GM10847 (cell line): ENCODE results near the gene DCUN1D4.

ENCODE experiments used
- POLR2A ChIP-seq: IDR thresholded peaks from 2 replicates; pipeline ENCODE4 v1.6.1; 2011; ENCODE audit not compliant: insufficient read length; ENCODE audit errors: extremely low read depth

The DCUN1D4 gene

DNA sequence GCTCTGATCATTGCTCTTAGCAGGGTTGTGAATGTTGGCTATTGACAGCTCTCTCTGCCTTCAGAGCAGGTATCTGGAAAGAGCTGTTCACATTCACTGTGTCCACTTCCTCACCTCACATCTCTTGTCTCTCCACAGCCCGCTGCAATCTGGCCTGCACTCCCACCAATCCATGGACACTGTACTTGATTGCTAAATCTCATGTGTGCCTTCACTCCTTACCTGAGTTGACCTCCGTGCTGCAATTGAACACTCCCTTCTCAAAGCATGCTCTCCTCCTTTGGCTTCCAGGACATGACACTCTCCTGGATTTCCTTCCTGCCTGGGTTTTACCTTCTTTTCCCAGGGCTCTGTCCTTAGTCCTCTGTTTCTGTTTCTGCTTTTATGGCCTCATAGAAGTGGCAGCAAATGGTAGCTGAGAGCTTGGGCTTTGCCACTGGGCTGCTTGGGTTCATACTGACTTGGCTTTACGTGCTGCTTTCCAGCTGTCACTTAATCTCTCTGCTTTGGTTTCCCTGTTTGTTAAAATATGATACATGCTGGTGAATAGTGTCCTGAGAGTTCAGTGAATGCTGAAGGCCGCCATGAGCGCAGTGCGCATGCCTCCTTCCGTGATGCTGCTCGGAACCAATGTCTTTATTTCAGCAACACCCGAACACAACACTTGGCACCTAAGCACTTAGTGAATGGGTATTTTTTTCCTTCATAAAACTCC is 29.5 kb downstream of the DCUN1D4 start:
- TF ChIP-seq POLR2A: no peak

DNA sequence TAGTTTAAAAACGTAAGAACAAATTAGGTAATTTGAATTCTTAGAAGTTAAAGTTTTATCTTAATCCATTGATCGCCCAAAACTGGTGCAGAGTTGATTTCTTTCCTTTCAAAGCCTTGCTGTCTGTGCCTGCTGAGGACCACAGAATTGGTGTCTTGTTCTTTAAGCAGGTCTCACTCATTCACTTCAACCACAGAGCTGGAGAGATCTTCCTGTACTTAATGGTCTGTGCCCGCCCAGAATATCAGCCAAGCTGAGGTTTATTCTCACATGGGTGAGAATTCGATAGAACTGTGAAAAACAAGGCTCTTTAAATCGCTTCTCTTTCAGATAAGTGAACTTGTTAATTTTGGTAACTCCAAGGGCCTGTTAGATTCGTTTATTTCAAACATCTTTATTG is 31.6 kb downstream of the DCUN1D4 start:
- TF ChIP-seq POLR2A: no peak

DNA sequence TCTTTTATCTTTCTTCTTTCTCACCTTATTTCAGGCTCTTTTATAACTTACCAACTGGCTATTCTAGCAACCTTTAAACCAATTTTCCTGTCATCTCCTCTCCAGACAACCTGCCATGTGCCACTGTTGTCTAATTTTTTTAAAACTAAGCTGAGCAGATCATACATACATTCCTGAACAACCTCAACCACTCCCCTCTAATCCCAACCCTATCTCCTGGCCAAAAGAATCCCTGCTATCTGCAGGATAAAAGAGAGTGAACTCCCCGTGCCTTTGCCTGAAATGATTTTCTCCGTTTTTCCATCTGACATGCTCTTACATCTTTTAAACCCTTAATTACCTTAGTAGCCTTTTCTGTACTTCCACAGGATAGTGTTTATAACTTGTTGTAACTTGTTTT is 35.5 kb downstream of the DCUN1D4 start:
- TF ChIP-seq POLR2A: no peak

- no peak for TF ChIP-seq POLR2A
These were observed 37.3 kb downstream of the DCUN1D4 start for GRCh38 chr4:51880016-51880915.

DNA sequence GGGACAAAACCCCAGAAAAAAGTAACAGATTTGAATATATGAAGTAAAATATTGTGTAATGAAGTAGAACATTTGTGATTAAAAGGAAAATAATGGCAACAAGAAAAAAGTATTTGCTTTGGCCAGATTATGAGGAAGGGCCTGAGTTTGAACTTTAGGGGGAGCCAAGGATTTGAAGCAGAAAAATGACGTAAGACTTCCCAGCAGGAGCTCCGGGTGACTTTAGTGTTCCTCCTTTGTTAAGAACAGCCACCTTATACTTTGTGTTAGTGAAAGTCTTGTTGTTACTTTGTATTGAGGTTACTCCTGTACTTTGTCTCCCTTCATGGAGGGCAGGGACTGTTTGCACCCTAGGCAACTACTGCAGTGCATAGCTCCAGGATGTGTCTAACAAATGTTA is 41.1 kb downstream of the DCUN1D4 start:
- no peak for TF ChIP-seq POLR2A

DNA sequence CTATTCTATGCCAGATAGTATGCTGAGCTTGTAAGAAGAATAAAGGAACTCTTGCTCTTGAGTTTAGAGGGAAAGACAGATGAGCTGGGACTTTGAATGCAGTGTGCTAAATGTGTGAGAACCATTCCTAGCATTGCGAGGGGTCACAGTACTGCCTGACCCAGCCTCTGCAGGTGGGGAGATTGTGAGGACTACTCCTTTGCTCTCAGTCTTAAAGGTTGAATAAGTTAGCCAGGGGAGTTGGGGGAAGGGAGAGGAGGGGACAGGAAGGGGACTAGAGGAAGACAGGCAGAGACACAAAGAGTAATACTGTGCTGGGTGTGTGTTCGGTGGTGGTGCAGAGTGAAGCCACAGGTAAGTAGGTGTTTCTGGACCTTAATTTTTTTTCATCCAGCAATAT is 41.7 kb downstream of the DCUN1D4 start:
- TF ChIP-seq POLR2A: no peak

DNA sequence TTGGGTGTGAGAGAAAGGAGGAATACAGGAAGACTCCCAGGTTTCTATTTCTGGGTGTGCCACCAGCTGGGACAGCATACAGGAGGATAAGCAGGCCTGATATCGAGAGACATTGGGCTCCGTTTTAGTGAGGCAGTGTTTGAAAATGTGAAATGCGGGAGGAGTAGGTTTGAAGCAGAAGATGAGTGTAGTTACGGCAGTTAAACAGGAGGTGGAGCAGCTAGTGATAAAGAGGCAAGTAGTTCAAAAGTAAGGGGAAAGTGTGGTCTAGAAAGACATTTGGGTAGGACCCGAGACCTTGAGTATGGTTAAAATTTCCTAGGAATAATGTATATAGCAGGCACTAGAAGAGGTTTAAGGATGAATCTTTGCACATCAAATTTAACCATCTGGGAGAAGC is 42.4 kb downstream of the DCUN1D4 start:
- TF ChIP-seq POLR2A: no peak

DNA sequence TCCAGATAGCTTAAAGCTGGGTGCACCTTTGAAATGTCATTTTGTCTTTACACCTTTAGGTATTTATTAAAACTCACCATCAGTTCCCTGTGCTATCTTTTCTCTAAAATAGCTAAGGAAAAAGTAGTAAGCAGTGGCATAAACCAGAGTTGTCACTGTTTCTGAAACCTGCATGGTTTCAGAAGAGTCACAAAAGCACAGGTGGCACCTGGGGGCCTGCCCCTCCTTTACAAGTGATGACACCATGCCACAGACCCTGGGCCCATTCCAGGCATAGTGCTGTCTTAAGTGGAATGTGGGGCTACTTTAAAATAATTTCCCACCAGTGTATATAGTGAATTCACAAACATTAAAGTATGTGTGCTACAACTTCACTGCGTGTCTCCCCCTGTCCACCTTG is 47.8 kb downstream of the DCUN1D4 start:
- TF ChIP-seq POLR2A: no peak

DNA sequence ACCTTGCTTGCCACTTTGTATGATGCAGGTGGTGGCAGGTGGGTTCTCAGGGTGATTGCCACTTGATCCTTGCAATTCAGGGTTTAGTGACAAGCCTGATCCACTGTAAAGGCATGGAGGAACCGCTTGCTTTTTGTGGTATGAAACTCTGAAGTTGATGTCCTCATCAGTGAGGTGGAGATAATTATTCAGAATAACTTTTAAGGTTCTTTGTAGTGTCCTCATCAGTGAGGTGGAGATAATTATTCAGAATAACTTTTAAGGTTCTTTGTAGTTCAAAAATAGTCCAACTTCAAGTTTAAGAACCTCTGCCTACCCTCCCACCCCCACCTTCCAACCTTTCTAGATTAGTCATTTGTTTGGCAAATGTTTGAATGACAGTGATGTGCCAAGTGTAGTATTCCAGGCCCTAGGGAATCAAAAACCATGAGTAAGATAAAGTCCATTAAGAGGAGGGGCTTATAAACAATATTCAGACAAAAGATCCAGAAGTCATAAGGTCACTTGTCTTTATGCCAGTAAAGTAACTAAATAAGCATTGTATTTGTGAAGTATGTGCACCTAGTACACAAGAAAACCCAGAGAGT is 51.2 kb downstream of the DCUN1D4 start:
- no peak for TF ChIP-seq POLR2A

GRCh38 chr4:51895158-51895557 is 52.2 kb downstream of the DCUN1D4 start:
- TF ChIP-seq POLR2A: no peak

- TF ChIP-seq POLR2A: no peak
These were observed 53.0 kb downstream of the DCUN1D4 start for GRCh38 chr4:51895816-51896408.

GRCh38 chr4:51901363-51901762 is 58.4 kb downstream of the DCUN1D4 start:
- TF ChIP-seq POLR2A: no peak

DNA sequence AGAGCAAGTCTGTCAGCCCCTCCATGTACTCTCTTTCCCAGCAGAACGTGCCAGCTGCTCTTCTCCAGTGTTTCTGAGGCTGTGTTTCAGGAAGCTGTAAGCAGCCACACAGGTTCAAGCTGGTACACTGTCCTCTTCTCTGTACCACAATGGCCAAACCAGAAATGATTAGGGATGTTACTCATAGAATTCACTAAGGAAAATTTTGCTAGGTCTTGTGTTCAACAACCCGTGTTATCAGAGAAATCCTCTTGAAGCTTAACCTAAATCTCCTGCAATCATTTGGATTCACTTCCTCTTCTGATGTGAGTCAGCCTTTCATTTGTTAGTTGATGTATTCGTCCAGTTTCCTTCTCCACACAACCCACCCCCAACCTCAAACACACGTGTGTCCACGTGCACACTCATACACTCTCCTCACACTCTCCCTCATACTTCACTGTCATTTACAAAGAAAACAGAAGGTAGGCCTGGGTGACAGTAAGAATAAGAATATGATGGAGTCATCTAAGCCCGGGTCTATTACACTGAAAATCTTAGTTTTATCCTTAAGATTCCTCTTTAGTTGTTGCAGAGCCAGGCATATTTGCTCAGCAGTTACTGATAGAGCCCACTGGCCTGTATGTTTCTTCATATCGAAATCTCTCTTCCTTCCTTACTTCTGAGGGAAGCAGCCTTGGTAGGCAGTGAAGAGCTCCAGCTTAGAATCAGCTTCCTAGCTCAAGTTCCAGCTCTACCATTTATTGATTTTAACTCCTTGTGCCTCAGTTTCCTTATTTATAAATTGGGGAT is 63.4 kb downstream of the DCUN1D4 start:
- no peak for TF ChIP-seq POLR2A

- no peak for TF ChIP-seq POLR2A
These were observed 64.2 kb downstream of the DCUN1D4 start for GRCh38 chr4:51907006-51907669.
